HG03196 (cell line): ENCODE measurements around the gene CD6.

Experiments
- ATAC-seq: cut with Tn5 transposase; IDR thresholded peaks from one replicate; pipeline ENCODE4 v1.9.1; 2021; ENCODE audit not compliant: unreplicated experiment

CD6 gene

DNA sequence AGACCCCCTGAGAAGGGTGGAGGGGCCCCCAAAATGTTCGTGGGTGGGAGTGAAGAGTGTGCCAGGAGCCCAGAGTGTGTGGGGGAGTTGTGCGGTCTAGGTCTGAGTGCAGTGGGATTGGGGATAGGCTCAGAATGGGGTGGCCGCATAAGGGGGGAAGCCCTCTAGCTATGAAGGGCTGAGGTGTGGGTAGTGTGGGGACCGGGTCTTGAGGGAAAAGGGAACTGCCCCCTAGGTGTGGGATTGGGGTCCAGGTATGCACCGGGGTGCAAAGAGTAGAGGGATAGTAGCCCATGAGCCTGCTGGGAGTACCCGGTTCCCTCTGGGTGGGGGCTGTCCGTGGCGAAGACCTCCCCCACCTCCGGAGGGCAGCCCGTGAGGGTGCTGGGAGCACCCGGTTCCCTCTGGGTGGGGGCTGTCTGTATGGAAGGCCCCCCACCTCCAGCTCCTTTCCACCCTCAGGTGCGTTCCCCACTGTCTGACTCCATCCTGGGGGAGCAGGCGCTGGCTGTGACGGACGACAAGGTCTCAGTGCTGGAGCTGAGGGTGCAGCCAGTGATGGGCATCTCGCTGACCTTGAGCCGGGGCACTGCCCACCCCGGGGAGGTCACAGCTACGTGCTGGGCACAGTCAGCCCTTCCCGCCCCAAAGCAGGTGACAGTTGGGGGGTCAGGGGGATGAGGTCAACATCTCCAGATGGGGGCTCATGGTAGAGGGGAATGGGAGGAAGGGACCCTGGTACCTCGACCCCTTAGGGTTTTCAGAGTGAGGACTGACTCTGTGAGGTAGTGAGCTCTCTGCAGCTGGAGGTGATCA lies 36.5 kb upstream of the CD6 start:
- ATAC-seq, result no peak

DNA sequence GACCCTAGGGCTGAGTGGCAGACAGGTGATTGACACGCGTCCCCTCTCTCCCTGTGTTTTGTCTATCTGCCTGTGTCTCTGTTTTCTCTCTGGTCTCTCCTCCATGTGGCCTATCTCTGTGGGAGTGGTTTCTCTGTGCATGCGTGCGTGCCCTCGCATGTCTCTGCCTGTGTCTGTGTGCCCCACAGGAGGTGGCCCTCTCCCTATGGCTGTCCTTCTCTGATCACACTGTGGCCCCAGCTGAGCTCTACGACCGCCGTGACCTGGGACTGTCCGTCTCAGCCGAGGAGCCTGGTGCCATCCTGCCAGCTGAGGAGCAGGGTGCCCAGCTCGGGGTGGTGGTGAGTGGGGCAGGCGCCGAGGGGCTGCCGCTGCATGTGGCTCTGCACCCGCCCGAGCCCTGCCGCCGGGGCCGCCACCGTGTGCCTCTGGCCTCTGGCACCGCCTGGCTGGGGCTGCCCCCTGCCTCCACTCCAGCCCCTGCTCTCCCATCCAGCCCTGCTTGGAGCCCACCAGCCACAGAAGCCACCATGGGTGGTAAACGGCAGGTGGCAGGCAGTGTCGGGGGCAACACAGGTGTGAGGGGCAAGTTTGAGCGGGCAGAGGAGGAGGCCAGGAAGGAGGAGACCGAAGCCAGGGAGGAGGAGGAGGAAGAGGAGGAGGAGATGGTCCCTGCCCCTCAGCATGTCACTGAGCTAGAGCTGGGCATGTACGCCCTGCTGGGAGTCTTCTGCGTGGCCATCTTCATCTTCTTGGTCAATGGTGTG lies 35.6 kb upstream of the CD6 start:
- no peak for ATAC-seq

DNA sequence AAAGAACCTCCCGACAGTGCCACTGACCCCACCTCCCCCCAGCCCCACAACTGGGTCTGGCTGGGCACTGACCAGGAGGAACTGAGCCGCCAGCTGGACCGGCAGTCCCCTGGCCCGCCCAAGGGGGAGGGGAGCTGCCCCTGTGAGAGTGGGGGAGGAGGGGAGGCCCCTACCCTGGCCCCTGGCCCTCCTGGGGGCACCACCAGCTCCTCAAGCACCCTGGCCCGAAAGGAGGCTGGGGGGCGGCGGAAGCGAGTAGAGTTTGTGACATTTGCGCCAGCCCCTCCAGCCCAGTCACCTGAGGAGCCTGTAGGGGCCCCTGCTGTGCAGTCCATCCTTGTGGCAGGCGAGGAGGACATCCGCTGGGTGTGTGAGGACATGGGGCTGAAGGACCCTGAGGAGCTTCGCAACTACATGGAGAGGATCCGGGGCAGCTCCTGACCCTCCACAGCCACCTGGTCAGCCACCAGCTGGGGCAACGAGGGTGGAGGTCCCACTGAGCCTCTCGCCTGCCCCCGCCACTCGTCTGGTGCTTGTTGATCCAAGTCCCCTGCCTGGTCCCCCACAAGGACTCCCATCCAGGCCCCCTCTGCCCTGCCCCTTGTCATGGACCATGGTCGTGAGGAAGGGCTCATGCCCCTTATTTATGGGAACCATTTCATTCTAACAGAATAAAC lies 34.9 kb upstream of the CD6 start:
- ATAC-seq, result no peak

- ATAC-seq, result no peak
Observed at GRCh38 chr11:60937144-60937527, 34.3 kb upstream of the CD6 start.

GRCh38 chr11:60937811-60938210 lies 33.7 kb upstream of the CD6 start:
- no peak for ATAC-seq

DNA sequence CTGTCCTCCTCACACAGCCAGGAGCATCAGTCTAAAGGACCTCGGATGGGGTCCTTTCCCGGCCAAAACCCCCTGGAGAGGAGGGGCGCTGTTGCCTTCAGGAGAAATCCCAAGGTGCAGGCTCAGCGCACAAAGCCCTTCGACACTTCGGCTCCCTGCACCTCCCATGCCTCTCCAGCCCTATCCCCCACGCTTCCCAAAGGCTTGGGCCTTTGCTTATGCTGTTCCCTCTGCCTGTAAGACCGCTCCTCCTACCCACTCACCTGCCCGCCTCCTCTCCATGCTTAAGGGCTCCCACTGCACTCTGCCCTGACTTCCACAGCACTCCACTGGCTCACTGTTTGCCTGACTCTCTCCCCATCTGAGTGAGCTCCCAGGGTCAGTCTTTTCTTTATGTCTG lies 33.0 kb upstream of the CD6 start:
- ATAC-seq, result no peak

DNA sequence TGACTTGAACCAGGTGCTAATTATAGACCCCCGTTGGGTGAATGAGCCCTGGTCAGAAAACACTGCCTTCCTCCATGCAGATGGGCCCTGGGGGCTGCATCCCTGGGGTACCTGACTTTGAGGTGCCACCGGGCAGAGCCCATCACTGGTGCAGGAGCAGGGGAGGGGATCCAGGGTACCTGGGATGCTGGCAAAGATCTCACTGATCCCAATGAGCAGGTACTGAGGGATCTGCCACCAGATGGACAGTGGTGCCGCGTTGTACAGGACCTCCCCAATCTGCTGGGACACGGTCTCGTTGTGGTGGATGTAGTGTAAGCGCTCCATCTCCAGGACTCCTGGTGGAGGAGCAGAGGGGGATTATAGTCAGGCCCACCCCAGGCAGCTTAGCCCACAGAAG lies 32.2 kb upstream of the CD6 start:
- no peak for ATAC-seq

GRCh38 chr11:60939855-60940254 lies 31.6 kb upstream of the CD6 start:
- no peak for ATAC-seq

DNA sequence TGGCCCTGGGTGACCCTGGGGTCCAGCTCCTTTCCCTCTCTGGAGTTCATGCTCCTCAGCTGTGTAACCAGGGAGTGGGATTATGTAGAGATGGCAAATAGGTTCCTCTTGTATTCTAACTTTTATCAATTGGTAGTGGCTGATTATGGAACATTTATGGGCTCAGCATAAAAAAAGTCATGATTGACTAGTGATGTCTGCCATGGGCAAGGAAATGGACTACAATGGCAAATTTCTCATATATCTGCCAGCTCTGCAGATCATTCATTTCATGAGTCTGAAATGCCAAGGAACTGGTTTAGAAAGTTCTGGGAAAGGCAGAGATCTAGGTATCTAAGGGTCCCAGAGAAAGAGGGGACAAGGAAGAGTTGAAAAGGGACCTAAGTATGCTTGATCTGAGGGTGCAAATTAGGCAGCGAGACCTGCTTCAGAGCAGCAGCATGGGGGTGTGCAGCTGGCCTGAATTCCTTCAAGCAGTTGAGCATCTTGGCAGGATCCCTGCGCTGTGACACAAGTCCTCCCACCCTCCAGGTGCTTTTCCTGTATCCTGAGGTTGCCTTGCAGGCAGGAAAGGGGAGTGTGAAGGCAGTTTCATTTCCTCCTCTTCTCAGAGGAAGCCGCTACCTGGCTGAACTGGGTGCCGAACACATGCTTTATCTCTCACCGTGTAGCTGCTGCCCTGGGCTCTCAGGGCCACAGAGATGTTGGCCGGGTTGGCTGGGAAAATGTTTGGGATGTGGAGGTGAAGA lies 29.9 kb upstream of the CD6 start:
- ATAC-seq, result no peak

- ATAC-seq, result no peak
Observed at GRCh38 chr11:60942219-60942618, 29.3 kb upstream of the CD6 start.

- no peak for ATAC-seq
Observed at GRCh38 chr11:60942970-60943565, 28.4 kb upstream of the CD6 start.

DNA sequence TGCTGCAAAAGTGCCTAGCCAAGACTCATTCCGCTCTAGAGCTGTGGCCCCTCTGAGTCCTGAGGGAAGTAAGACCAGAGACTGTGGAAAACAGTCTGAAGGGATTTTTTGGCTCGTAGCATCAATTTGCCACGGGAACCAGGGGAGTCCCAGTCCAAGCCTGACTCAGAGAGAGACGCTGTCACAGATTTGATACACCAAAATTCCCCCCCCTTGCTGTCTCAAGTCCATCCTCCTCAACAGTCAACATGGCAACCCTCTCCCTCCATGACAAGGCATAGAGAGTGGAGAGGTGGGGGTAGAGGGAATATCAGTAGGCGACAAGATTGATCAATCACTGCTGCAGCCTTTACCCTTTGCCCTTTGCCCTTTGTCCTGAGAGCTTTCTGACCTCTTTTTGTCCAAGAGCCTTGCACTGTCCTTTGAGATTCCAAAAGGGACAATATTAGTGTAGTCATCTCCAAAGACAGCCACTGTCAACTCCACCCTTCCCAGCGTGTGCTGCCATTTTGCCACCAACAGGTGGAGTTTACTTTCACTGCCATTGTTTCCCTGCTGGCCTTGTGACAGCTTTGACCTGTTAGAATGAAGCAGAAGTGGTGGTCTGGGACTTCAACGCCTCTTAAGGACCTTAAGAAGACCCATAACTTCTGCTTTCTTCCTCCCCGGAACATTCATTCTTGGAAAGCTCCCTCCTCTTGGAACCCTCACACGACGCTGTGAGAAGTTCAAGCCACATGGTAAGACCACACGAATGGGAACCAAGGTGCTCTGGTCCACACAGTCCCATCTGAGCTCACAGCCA lies 26.8 kb upstream of the CD6 start:
- ATAC-seq, result no peak

DNA sequence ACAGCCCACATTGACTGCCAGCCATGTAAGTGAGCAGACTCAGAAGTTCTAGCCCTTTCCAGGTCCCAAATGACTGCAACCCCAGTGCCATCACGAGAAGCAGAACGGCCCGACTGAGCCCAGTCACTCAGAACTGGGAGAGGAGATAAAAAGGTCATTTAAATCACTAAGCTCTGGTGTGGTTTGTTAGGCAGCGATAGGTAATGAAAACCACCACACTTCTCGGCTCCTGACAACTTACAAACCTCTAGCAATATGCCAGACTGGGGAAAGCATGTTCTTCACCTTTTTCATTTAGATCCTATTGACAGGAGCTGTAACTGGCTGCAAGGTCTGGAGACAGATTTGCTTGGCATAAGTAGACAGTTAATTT lies 26.2 kb upstream of the CD6 start:
- no peak for ATAC-seq

DNA sequence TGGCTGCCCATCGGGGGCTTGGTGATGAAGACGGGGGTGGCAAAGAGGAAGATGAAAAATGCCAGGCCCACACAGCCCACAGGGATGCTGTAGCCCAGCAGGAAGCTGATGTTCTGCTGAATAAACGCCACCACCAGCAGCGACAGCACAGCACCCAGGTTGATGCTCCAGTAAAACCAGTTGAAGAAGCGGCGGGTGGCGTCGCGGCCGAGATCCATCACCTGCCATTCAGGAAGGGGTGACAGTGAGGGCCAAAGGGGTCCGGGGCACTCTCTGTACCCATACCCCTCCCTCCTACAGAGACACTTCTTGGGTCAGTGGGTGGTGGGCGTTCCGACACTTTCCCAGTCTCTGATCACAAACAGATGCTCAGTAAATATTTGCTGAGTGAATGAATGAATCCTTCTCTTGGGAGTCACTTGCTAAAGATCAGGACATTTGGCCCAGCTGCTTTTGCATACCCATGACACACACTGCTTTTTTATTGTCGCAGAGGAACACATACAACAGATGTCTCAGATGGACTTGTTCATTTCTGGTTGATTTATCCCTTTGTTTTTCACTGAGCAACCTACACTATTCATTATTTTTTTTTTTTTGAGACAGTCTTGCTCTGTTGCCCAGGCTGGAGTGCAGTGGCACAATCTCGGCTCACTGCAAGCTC lies 24.7 kb upstream of the CD6 start:
- no peak for ATAC-seq

DNA sequence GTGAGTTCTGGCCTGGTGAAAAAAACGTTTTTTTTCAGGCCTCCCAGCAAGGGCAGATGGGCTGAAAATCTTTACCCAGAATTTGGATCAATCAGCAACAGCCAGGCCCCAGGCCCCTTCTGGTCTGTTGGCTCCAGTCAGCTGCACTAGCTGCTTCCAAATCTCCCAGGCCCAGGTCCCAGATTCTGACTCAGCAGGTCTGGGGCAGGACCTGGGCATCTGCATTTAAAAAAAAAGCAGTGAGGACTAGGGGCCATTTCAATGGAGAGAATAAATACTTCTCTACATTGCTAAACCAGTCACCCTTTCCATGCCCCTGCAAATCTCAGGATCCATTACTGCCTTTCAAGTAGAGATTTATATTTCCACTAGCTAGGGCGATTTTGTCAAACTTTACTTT lies 23.8 kb upstream of the CD6 start:
- ATAC-seq, result no peak

GRCh38 chr11:60948250-60948649 lies 23.2 kb upstream of the CD6 start:
- ATAC-seq, result no peak

GRCh38 chr11:60950024-60950423 lies 21.5 kb upstream of the CD6 start:
- no peak for ATAC-seq

DNA sequence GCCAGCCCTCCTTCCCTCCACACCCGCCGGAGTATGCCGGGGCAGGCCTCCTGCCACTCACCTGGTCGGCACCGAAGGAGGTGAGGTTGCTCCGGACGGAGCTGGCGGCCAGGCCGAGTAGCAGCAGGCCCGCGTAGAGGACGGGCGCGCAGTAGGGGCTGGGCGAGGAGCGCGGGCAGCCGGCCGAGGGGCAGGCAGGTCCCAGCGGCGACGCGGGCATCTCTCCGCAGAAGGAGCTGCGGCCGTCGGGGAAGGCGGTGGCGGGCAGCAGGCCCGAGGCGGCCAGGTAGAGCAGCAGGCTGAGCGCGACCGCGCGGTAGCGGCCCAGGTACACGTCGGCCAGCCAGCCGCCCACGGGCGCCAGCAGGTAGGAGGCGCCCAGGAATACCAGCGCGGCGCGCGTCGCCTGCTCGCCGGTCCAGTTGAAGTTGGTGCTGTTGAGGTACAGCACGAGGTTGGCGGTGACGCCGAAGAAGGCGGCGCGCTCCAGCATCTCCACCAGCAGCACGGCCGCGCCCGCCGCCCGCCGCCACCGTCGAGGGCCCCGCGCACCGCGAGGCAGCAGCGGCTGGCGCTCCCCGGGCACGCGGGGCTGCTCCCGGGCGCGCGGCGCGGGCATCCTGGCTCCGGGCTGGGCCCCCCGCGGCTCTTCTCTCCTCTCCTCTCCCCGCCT lies 20.4 kb upstream of the CD6 start:
- no peak for ATAC-seq

GRCh38 chr11:60951606-60951903 lies 19.9 kb upstream of the CD6 start:
- no peak for ATAC-seq
